ENCODE measurements around the gene AUTS2.

The AUTS2 gene

GRCh38 chr7:70263471-70264255 lies 665.4 kb downstream of the AUTS2 start:
- POLR2A ChIA-PET: no interaction called here
- H3K27ac ChIP-seq (ENCODE audit: extremely low read depth, low read depth, low read length): no peak overlapping the region
- CTCF ChIA-PET: interaction anchor here (1.0 kb wide), 1 partner anchor 68 kb away, joined by 3 read pairs; no protein-coding TSS in a partner anchor

More at GRCh38 chr7:70263471-70264255, 665.4 kb downstream of the AUTS2 start:
- Histone ChIP-seq H3K9me3 (ENCODE audit: control insufficient read depth, insufficient read depth, low read depth, low read length) (no peaks in the 10 kb centered on the region), H3K36me3 (ENCODE audit: control insufficient read depth in 2 of 2, insufficient read depth in 1 of 2, low read length in 2 of 2) (no peaks in the 10 kb centered on the region), H3K4me1 (ENCODE audit: control insufficient read depth, insufficient read depth, low read length) (no peaks in the 10 kb centered on the region), H3K4me3 (ENCODE audit: low read depth, low read length) (no peak overlapping the region)
- TF ChIP-seq ZNF530 (tag by site-specific recombination; IDR thresholded peaks at IDR 0.05; ENCODE audit: low read depth): no peak
- TF ChIP-seq, protein P1, sequence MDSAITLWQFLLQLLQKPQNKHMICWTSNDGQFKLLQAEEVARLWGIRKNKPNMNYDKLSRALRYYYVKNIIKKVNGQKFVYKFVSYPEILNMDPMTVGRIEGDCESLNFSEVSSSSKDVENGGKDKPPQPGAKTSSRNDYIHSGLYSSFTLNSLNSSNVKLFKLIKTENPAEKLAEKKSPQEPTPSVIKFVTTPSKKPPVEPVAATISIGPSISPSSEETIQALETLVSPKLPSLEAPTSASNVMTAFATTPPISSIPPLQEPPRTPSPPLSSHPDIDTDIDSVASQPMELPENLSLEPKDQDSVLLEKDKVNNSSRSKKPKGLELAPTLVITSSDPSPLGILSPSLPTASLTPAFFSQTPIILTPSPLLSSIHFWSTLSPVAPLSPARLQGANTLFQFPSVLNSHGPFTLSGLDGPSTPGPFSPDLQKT (IDR thresholded peaks at IDR 0.05; ENCODE audit: borderline replicate concordance, low read depth, low read length): no peak
- TF ChIP-seq PRDM2 (tag by site-specific recombination; IDR thresholded peaks at IDR 0.05; ENCODE audit: borderline replicate concordance): no peak
- TF ChIP-seq ZNF791 (tag by site-specific recombination; IDR thresholded peaks at IDR 0.05): no peak
- no peak for TF ChIP-seq ZNF600 (tag by site-specific recombination; IDR thresholded peaks at IDR 0.05)
- no peak for TF ChIP-seq ZBTB17 (tag by site-specific recombination; IDR thresholded peaks at IDR 0.05)
- no peak for TF ChIP-seq ZNF580 (tag by site-specific recombination; IDR thresholded peaks at IDR 0.05)
- no peak for TF ChIP-seq ZNF501 (tag by site-specific recombination; IDR thresholded peaks at IDR 0.05)
- TF ChIP-seq ZNF549 (tag by site-specific recombination; IDR thresholded peaks at IDR 0.05): no peak
- TF ChIP-seq PRDM1 (tag by site-specific recombination; IDR thresholded peaks at IDR 0.05): no peak
- no peak for TF ChIP-seq KLF7 (tag by site-specific recombination; IDR thresholded peaks at IDR 0.05; ENCODE audit: borderline replicate concordance)
- TF ChIP-seq, protein P2, sequence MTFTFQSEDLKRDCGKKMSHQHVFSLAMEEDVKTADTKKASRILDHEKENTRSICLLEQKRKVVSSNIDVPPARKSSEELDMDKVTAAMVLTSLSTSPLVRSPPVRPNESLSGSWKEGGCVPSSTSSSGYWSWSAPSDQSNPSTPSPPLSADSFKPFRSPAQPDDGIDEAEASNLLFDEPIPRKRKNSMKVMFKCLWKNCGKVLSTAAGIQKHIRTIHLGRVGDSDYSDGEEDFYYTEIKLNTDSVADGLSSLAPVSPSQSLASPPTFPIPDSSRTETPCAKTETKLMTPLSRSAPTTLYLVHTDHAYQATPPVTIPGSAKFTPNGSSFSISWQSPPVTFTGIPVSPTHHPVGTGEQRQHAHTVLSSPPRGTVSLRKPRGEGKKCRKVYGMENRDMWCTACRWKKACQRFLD (tag by site-specific recombination; IDR thresholded peaks at IDR 0.05): no peak
- TF ChIP-seq ZFP41 (tag by site-specific recombination; IDR thresholded peaks at IDR 0.05; ENCODE audit: borderline replicate concordance): no peak
- TF ChIP-seq ZBTB21 (tag by site-specific recombination; IDR thresholded peaks at IDR 0.05): no peak
- TF ChIP-seq, protein P3, sequence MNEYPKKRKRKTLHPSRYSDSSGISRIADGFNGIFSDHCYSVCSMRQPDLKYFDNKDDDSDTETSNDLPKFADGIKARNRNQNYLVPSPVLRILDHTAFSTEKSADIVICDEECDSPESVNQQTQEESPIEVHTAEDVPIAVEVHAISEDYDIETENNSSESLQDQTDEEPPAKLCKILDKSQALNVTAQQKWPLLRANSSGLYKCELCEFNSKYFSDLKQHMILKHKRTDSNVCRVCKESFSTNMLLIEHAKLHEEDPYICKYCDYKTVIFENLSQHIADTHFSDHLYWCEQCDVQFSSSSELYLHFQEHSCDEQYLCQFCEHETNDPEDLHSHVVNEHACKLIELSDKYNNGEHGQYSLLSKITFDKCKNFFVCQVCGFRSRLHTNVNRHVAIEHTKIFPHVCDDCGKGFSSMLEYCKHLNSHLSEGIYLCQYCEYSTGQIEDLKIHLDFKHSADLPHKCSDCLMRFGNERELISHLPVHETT (tag by site-specific recombination; IDR thresholded peaks at IDR 0.05): no peak
- TF ChIP-seq ZNF473 (tag by site-specific recombination; IDR thresholded peaks at IDR 0.05): no peak
- no peak for TF ChIP-seq ZNF707 (tag by site-specific recombination; IDR thresholded peaks at IDR 0.05)
- TF ChIP-seq ZBTB20 (tag by site-specific recombination; IDR thresholded peaks at IDR 0.05): no peak
- TF ChIP-seq ZNF37A (tag by site-specific recombination; IDR thresholded peaks at IDR 0.05): no peak
- TF ChIP-seq TCF7L2 (IDR thresholded peaks at IDR 0.05; ENCODE audit: borderline replicate concordance, low read depth, low read length): no peak
